Activated naive CD4-positive, alpha-beta T cell (primary cell): ENCODE results near the gene TMEM273.

ENCODE experiments used
- DNase-seq, 4 experiments: peaks; one replicate each; lab custom pipeline; 2025; lab: John Stamatoyannopoulos, UW

The TMEM273 gene

GRCh38 chr10:49187950-49188761 is at the start of gene TMEM273:
Gene TMEM273 (minus strand): TSS chr10:49188391. CDS start chr10:49188336, 55 bp downstream.
- DNase-seq: no peak

- DNase-seq: no peak
Observed at GRCh38 chr10:49237985-49238384, 49.8 kb upstream of the TMEM273 start.

GRCh38 chr10:49235392-49235791 is 47.2 kb upstream of the TMEM273 start:
- no peak for DNase-seq

- DNase-seq: no peak
Observed at GRCh38 chr10:49231086-49231820, 43.1 kb upstream of the TMEM273 start.

GRCh38 chr10:49230004-49230403 is 41.8 kb upstream of the TMEM273 start:
- no peak for DNase-seq

- DNase-seq: no peak
Observed at GRCh38 chr10:49228677-49229076, 40.5 kb upstream of the TMEM273 start.

GRCh38 chr10:49227406-49227805 is 39.2 kb upstream of the TMEM273 start:
- DNase-seq: no peak

- DNase-seq: no peak
Observed at GRCh38 chr10:49226594-49226993, 38.4 kb upstream of the TMEM273 start.

- DNase-seq: no peak
Observed at GRCh38 chr10:49225218-49225876, 37.2 kb upstream of the TMEM273 start.

- no peak for DNase-seq
Observed at GRCh38 chr10:49223205-49223604, 35.0 kb upstream of the TMEM273 start.

GRCh38 chr10:49222170-49222569 is 34.0 kb upstream of the TMEM273 start:
- DNase-seq: no peak

- no peak for DNase-seq
Observed at GRCh38 chr10:49220679-49221078, 32.5 kb upstream of the TMEM273 start.

GRCh38 chr10:49220031-49220430 is 31.8 kb upstream of the TMEM273 start:
- no peak for DNase-seq

GRCh38 chr10:49219248-49219647 is 31.1 kb upstream of the TMEM273 start:
- no peak for DNase-seq

- no peak for DNase-seq
Observed at GRCh38 chr10:49218480-49218879, 30.3 kb upstream of the TMEM273 start.

- DNase-seq: no peak
Observed at GRCh38 chr10:49217645-49218044, 29.5 kb upstream of the TMEM273 start.

GRCh38 chr10:49213211-49213610 is 25.0 kb upstream of the TMEM273 start:
- DNase-seq: no peak

GRCh38 chr10:49212783-49213182 is 24.6 kb upstream of the TMEM273 start:
- no peak for DNase-seq

- no peak for DNase-seq
Observed at GRCh38 chr10:49212076-49212475, 23.9 kb upstream of the TMEM273 start.

- DNase-seq: no peak
Observed at GRCh38 chr10:49208996-49209395, 20.8 kb upstream of the TMEM273 start.

- DNase-seq: no peak
Observed at GRCh38 chr10:49207936-49208487, 19.8 kb upstream of the TMEM273 start.

GRCh38 chr10:49207113-49207512 is 18.9 kb upstream of the TMEM273 start:
- no peak for DNase-seq
